GM21576 (cell line): Measurements from ENCODE around the gene DHRS7.
"Not testable (repeated sequence)": the region's sequence is repeated elsewhere in the genome, so short reads cannot be mapped to it uniquely, and the experiment has no call there.

Source experiments
- ATAC-seq: cut with Tn5 transposase; IDR thresholded peaks from one replicate; pipeline ENCODE4 v1.9.1; 2021; ENCODE audit warnings: mild to moderate bottlenecking, moderate library complexity; ENCODE audit not compliant: unreplicated experiment

Gene DHRS7

GRCh38 chr14:60153991-60154390 lies 11.2 kb downstream of the DHRS7 start:
- no peak for ATAC-seq

DNA sequence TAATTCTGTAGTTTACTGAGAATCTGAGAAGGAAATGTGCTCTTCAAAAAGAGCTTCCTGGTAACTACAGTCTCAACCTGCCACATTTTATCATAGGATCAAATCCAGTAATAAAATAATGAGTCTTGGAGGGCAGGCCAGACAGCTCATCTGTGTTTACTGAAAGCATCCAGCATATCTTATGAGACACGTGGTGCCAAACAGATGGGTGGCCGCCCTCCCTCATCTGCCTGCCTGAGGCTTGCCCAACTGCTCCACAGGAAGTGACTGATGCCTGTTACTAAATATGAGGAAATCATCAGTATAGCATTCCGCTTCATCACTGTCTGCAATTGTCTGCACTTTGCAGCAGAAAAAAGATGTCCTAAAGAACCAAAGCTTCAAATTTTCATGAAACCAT lies 13.5 kb downstream of the DHRS7 start:
- peak; percentile 85 for ATAC-seq

- no peak for ATAC-seq
These were observed 30.5 kb downstream of the DHRS7 start for GRCh38 chr14:60134702-60135101.

DNA sequence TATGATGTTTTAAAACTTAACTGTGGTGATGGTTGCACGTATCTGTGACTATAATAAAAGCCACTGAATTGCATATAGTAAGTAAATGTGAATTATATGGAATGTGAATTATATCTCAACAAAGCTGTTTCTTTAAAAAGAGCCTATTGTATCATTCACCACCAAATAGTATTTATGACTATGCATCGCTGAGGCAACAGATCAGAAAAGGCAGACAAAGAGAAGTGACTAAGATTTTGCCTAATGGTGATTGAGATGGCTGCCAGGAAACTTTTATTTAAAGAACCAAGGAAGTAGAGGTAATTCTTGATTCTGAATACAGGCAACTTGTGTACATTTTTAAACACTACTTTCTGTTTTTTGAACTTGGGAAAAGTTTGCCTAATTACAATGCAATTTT lies 31.7 kb downstream of the DHRS7 start:
- ATAC-seq = no peak

- no peak for ATAC-seq
These were observed 39.3 kb downstream of the DHRS7 start for GRCh38 chr14:60125918-60126317.

DNA sequence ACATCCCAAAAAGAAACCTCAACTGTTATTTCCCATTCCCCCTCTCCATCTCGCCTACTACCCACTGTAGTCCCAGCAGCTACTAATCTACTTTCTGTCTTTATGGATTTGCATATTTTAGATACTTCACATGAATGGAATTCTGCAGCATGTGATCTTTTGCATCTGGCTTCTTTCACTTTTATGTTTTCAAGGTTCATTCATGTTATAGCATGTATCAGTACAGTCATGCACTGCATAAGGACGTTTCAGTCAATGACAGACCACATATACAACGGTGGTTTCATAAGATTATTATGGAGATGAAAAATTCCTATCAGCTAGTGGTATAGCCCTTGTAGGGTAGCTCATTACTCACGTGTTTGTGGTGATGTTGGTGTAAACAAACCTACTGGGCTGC lies 49.0 kb downstream of the DHRS7 start:
- no peak for ATAC-seq

- ATAC-seq = no peak
These were observed 50.3 kb downstream of the DHRS7 start for GRCh38 chr14:60114881-60115280.

GRCh38 chr14:60111732-60112131 lies 53.5 kb downstream of the DHRS7 start:
- ATAC-seq = no peak

GRCh38 chr14:60107477-60107876 lies 57.7 kb downstream of the DHRS7 start:
- no peak for ATAC-seq

DNA sequence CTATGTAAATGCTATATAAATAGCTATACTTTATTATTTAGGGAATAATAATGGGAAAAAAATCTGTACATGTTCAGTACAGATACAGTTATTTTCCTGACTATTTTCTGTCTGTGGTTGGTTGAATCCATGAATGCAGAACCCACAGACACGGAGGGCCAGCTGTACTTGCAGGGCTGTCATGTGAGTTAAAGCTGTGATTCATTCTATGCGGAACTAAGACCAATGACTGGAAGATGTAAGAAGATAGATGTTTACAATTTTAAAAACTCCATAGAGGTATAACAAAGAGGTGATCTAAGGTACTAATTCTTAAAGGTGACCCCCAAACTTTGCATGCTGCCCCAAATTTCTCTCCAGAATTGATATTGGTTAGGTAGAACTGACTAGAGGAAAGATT lies 58.9 kb downstream of the DHRS7 start:
- ATAC-seq = no peak

DNA sequence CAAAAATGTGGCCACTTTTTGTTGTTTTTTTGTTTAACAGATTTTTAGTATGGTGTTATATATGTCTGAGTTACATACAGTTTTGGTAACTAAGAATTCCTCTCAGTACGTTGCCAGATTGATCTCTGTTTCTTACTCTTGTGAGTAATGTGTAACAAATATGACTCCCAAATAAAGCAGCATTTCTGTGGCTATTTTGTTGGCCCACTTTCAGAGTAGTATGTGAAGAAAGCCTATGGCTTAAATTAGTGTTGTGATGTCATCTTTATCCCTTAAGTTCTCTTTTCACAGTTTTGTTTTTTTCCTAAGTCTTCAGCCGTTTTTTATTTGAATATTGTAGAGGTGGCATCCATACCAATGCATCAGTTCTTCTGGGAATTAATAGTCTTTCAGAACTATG lies 62.8 kb downstream of the DHRS7 start:
- ATAC-seq = no peak

GRCh38 chr14:60101786-60102185 lies 63.4 kb downstream of the DHRS7 start:
- ATAC-seq = no peak

DNA sequence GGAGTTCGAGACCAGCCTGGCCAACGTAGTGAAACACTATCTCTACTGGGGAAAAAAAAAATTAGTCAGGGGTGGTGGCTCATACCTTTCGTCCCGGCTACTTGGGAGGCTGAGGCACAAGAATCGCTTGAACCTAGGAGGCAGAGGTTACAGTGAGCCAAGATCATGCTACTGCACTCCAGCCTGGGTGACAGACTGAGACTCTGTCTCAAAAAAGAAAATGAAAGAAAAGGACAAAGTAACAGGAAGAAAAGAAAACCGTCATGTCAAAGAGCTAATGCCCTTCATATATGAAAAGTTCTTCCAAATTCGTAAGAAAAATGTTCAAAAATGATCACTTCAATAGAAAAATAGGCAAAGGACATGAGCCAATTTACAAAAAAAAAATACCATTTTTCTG lies 65.3 kb downstream of the DHRS7 start:
- not testable (repeated sequence) for ATAC-seq

DNA sequence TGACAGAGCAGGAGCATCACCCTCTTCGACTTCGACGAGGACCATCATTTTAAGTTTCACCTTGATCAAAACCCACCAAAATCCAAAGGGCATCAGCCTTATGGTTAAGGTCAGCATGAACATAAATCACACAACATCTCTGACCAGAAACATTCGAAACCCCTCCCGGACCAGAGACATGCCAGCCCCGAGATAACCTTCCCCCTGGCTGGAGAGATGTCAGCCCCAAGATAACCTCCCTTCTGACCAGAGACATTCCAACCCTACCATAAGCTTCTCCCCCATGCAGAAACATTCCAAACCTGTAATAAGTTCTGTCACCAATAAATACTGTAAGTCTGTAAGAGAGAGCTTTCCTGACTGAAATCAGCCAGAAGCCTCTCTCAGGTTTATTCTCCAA lies 67.2 kb downstream of the DHRS7 start:
- no peak for ATAC-seq

- no peak for ATAC-seq
These were observed 69.3 kb downstream of the DHRS7 start for GRCh38 chr14:60095781-60096450.

DNA sequence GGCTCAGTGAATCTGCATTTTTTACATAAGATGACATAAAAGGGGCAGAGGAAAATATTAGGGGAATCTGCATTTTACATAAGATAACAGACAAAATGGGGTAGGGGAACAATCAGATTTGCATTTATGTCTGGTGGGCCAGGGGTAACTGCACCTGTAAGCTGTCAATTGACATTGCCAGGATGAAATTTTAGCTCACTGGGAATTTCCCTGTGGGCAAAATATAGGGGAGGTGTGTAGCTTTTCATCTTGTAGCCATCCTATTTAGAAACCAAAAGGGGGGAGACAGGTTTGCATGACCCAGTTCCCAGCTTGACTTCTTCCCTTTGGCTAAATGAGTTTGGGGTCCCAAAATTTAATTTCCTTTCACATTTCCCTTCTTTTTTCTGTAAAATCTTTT lies 70.0 kb downstream of the DHRS7 start:
- no peak for ATAC-seq

DNA sequence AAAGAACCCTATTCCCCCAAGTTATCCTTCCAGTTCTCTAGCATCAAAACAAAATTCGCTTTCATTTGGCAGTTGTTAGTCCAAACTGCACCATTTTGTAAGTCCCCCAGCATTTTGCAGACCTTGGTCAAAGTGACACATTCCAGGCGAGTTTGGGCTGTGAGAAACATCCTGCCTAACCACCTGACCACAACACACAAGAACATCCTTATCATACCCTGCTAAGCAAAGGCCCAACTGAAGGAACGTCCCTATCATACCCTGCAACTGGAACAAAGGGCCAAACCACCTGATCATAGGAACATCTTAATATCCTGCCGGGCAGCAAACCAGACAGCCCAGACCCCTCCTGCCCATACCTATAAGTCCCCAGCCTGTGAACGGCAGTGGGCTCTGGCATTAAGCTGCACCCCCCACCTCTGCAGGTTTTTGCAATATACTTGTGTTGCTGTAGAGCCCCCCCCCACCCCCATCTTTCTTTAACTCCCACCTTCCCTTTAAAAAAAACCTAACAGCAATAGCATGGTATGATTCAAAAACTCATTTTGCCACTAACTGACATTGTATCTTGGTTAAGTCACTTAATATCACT lies 70.8 kb downstream of the DHRS7 start:
- no peak for ATAC-seq
